GM18508 (cell line): ENCODE results near the gene EVL.

Experiments
- ATAC-seq: cut with Tn5 transposase; IDR thresholded peaks from one replicate; pipeline ENCODE4 v1.9.1; 2021; ENCODE audit warnings: moderate number of reproducible peaks; ENCODE audit not compliant: insufficient read depth, unreplicated experiment

EVL gene

GRCh38 chr14:100142073-100143040, 77.1 kb downstream of the EVL start:
- no peak for ATAC-seq

- ATAC-seq: no peak
These were observed 78.3 kb downstream of the EVL start for GRCh38 chr14:100143523-100143922.

- ATAC-seq: no peak
These were observed 78.7 kb downstream of the EVL start for GRCh38 chr14:100143934-100144333.

GRCh38 chr14:100144645-100144995, 79.4 kb downstream of the EVL start:
- ATAC-seq: no peak

- ATAC-seq: no peak
These were observed 79.9 kb downstream of the EVL start for GRCh38 chr14:100144996-100145646.

GRCh38 chr14:100145682-100146464, 80.7 kb downstream of the EVL start:
- ATAC-seq: no peak

GRCh38 chr14:100146531-100147091, 81.4 kb downstream of the EVL start:
- no peak for ATAC-seq

- ATAC-seq: no peak
These were observed 82.0 kb downstream of the EVL start for GRCh38 chr14:100147181-100147631.

- ATAC-seq: no peak
These were observed 82.7 kb downstream of the EVL start for GRCh38 chr14:100147691-100148464.

GRCh38 chr14:100148837-100149731, 83.9 kb downstream of the EVL start:
- ATAC-seq: no peak

GRCh38 chr14:100149851-100150611, 84.8 kb downstream of the EVL start:
- ATAC-seq: no peak

GRCh38 chr14:100150932-100151587, 85.8 kb downstream of the EVL start:
- no peak for ATAC-seq

- ATAC-seq: no peak
These were observed 86.9 kb downstream of the EVL start for GRCh38 chr14:100152091-100152490.

GRCh38 chr14:100153560-100153959, 88.3 kb downstream of the EVL start:
- no peak for ATAC-seq

GRCh38 chr14:100155049-100155621, 89.9 kb downstream of the EVL start:
- no peak for ATAC-seq

- ATAC-seq: no peak
These were observed 90.8 kb downstream of the EVL start for GRCh38 chr14:100155756-100156616.
